ENCODE measurements around the gene FBLN5. TPM values are rescaled to one million over a fixed set of nuclear protein-coding genes. Genes with fewer than 3 reads are reported as not detected.

The FBLN5 gene
- total and polyA plus RNA-seq, 9 of the 15 experiments (the other 6 are each of a cell fraction or from before 2014, with no cell fraction given): 0.11 to 0.22 TPM; not detected in 7

- H3K4me2 ChIP-seq (ENCODE audit: insufficient read depth, low read length): no peak overlapping the region
- H2AFZ ChIP-seq (ENCODE audit: low read depth, low read length): no peak overlapping the region
- no peak overlapping the region for H3K9ac ChIP-seq (ENCODE audit: insufficient read depth in 1 of 2, low read depth in 2 of 2, low read length in 2 of 2)
- CTCF ChIA-PET (ENCODE audit: low intra/inter-chr PET ratio): no interaction called here
- peak; percentile 87 for TF ChIP-seq HES1 (IDR thresholded peaks at IDR 0.05; ENCODE audit: low read depth)
- peak; percentile 40; the same call in 1 of the 2 replicates for TF ChIP-seq BHLHE40 (IDR thresholded peaks at IDR 0.05; ENCODE audit: low read length)
- no peak for TF ChIP-seq HDAC6 (IDR thresholded peaks at IDR 0.05; ENCODE audit: low read depth, low read length)
- TF ChIP-seq CBFA2T3 (IDR thresholded peaks at IDR 0.05): peak; percentile 39
- peak; percentile 6; the same call in 1 of the 2 replicates for TF ChIP-seq TCF3 (CRISPR knock-in tag; IDR thresholded peaks at IDR 0.05)
- peak; percentile 21; the same call in 1 of the 2 replicates for TF ChIP-seq VEZF1 (CRISPR knock-in tag; IDR thresholded peaks at IDR 0.05)
- 0 out of 2 replicates have a peak, but pooled peaks have one; percentile 35 for TF ChIP-seq PKNOX1 (IDR thresholded peaks at IDR 0.05)
- no peak for TF ChIP-seq ZBTB7A (IDR thresholded peaks at IDR 0.05; ENCODE audit: borderline replicate concordance, control insufficient read depth, low read depth, low read length)
- TF ChIP-seq ATF1 (CRISPR knock-in tag; IDR thresholded peaks at IDR 0.05): no peak
- no peak for TF ChIP-seq ATF1 (tag; IDR thresholded peaks at IDR 0.05)
- ATAC-seq (peak; percentile 33; the same call in 1 of the 3 replicates), FAIRE-seq (no peak), DNase-seq (ENCODE audit: extremely low read depth in 1 of 4, low spot score in 3 of 4) (peak in 1 of 4 experiments; percentile 5)
- no peaks in the 10 kb centered on the region for H3K36me3 ChIP-seq (ENCODE audit: control insufficient read depth, insufficient read depth, low read length)
- no peaks in the 10 kb centered on the region for H3K9me3 ChIP-seq (replicated peaks; ENCODE audit: control insufficient read depth, insufficient read depth, low read depth, low read length)
- 0% methylated on average over 10 of the region's 17 CpGs for WGBS (ENCODE audit: insufficient coverage, low coverage, missing lambda C conversion rate)
- peaks cover 0 to 4% of the 10 kb centered on the region in 2 experiments; a peak in 2 of 5 replicates for H3K4me1 ChIP-seq (replicated peaks in 1 of 2; ENCODE audit: control insufficient read depth in 2 of 2, insufficient read depth in 2 of 2, low read length in 2 of 2)
- BruUV-seq (replicated peaks): no TSS peak
- in situ Hi-C loops (cut with MboI) (no loop called here), intact Hi-C loops (cut with micrococcal nuclease) (no loop called here)
- H3K9me1 ChIP-seq (ENCODE audit: control insufficient read depth, insufficient read depth, low read length): no peaks in the 10 kb centered on the region
- POLR2A ChIA-PET: no interaction called here
- H3K27ac ChIP-seq (ENCODE audit: extremely low read depth, low read depth, low read length): no peak overlapping the region
- H4K20me1 ChIP-seq (replicated peaks; ENCODE audit: control insufficient read depth, insufficient read depth, low read length): no peaks in the 10 kb centered on the region
- no peaks in the 10 kb centered on the region for H3K79me2 ChIP-seq (ENCODE audit: control insufficient read depth, insufficient read depth, low read length)
- H3K4me3 ChIP-seq: no peak overlapping the region
- H3K27me3 ChIP-seq (ENCODE audit: control insufficient read depth in 2 of 2, insufficient read depth in 2 of 2, low read length in 2 of 2): peaks cover 0 to 26% of the 10 kb centered on the region in 2 experiments; a peak in 2 of 5 replicates
Observed at GRCh38 chr14:91926131-91926890, 21.2 kb downstream of the FBLN5 start.

All from K562 (cell line).